HG02852 (cell line): ENCODE results near the gene SHISAL1.
"Not testable (repeated sequence)": the region's sequence is repeated elsewhere in the genome, so short reads cannot be mapped to it uniquely, and the experiment has no call there.

ENCODE experiments used
- ATAC-seq: cut with Tn5 transposase; IDR thresholded peaks from one replicate; pipeline ENCODE4 v1.9.1; 2021; ENCODE audit warnings: mild to moderate bottlenecking, moderate library complexity; ENCODE audit not compliant: unreplicated experiment

SHISAL1 gene

GRCh38 chr22:44305455-44305854 is 7.3 kb downstream of the SHISAL1 start:
- no peak for ATAC-seq

GRCh38 chr22:44304911-44305310 is 7.8 kb downstream of the SHISAL1 start:
- ATAC-seq = no peak

- no peak for ATAC-seq
Observed at GRCh38 chr22:44304354-44304753, 8.4 kb downstream of the SHISAL1 start.

- not testable (repeated sequence) for ATAC-seq
Observed at GRCh38 chr22:44302363-44302762, 10.4 kb downstream of the SHISAL1 start.

- no peak for ATAC-seq
Observed at GRCh38 chr22:44301039-44301438, 11.7 kb downstream of the SHISAL1 start.

GRCh38 chr22:44299124-44299523 is 13.6 kb downstream of the SHISAL1 start:
- no peak for ATAC-seq

GRCh38 chr22:44298406-44299091 is 14.2 kb downstream of the SHISAL1 start:
- ATAC-seq = no peak

GRCh38 chr22:44297470-44298061 is 15.2 kb downstream of the SHISAL1 start:
- no peak for ATAC-seq

- no peak for ATAC-seq
Observed at GRCh38 chr22:44295406-44295805, 17.3 kb downstream of the SHISAL1 start.

GRCh38 chr22:44293876-44294275 is 18.9 kb downstream of the SHISAL1 start:
- ATAC-seq = no peak

GRCh38 chr22:44293034-44293433 is 19.7 kb downstream of the SHISAL1 start:
- no peak for ATAC-seq

- no peak for ATAC-seq
Observed at GRCh38 chr22:44292521-44292920, 20.2 kb downstream of the SHISAL1 start.

- ATAC-seq = no peak
Observed at GRCh38 chr22:44291674-44292360, 20.9 kb downstream of the SHISAL1 start.

- no peak for ATAC-seq
Observed at GRCh38 chr22:44291265-44291664, 21.5 kb downstream of the SHISAL1 start.

- no peak for ATAC-seq
Observed at GRCh38 chr22:44289414-44290171, 23.2 kb downstream of the SHISAL1 start.

- no peak for ATAC-seq
Observed at GRCh38 chr22:44288913-44289312, 23.8 kb downstream of the SHISAL1 start.

GRCh38 chr22:44287741-44288140 is 25.0 kb downstream of the SHISAL1 start:
- ATAC-seq = no peak

- no peak for ATAC-seq
Observed at GRCh38 chr22:44287121-44287693, 25.5 kb downstream of the SHISAL1 start.

- ATAC-seq = no peak
Observed at GRCh38 chr22:44286646-44287045, 26.1 kb downstream of the SHISAL1 start.

GRCh38 chr22:44284711-44285110 is 28.0 kb downstream of the SHISAL1 start:
- no peak for ATAC-seq
